Lower lobe of right lung (tissue), 2 donors: ENCODE results near the gene EEF2. TPM values are rescaled to one million over a fixed set of nuclear protein-coding genes. Genes with fewer than 3 reads are reported as not detected.

Experiments
- ATAC-seq, 2 donors: fragments of 200-7000 bp; cut with Tn5 transposase; one replicate each; pipeline ENCODE4 v1.9.1; 2020 to 2022; ENCODE audit warnings: mild to moderate bottlenecking in 2 of 2, moderate library complexity in 2 of 2
- DNase-seq: peaks from one replicate; pipeline ENCODE4 v3.0.0-alpha.2; 2020
- H3K27ac ChIP-seq: fragments of 200-600 bp; one replicate; pipeline ENCODE4 v1.8.0; 2022
- H3K27me3 ChIP-seq: fragments of 200-600 bp; one replicate; pipeline ENCODE4 v1.8.0; 2022; ENCODE audit warnings: low read depth
- H3K36me3 ChIP-seq: fragments of 200-600 bp; one replicate; pipeline ENCODE4 v1.8.0; 2022; ENCODE audit warnings: mild to moderate bottlenecking
- H3K4me1 ChIP-seq: fragments of 200-600 bp; one replicate; pipeline ENCODE4 v1.8.0; 2022
- H3K4me3 ChIP-seq: fragments of 200-600 bp; one replicate; pipeline ENCODE4 v1.8.0; 2022; ENCODE audit warnings: mild to moderate bottlenecking
- H3K9me3 ChIP-seq: fragments of 200-600 bp; one replicate; pipeline ENCODE4 v1.8.0; 2022
- intact Hi-C: fragments of 100-400 bp; cut with DNase I; formaldehyde crosslinking; loops from one replicate; pipeline ENCODE4 v1.11.0; 2022
- total RNA-seq: library from RNA; stranded (reverse); fragmentation: NEBNext Ultra II Directional; extraction: Animal tissue kit (Norgen Biotek cat#: 25700); gene quantifications from one replicate; pipeline ENCODE4 v1.2.1, GENCODE V29; 2021
- TF ChIP-seq, protein P1 (sequence below): fragments of 200-600 bp; IDR thresholded peaks from one replicate; pipeline ENCODE4 v1.8.0; 2022; ENCODE audit warnings: antibody characterized with exemption, mild to moderate bottlenecking
- donor health status: DM: no; HTN: yes; CAD: no; lungs with severe emphysema.

EEF2 gene
- total RNA-seq, 1 donor from 2014 or later, result 1,984 TPM

DNA sequence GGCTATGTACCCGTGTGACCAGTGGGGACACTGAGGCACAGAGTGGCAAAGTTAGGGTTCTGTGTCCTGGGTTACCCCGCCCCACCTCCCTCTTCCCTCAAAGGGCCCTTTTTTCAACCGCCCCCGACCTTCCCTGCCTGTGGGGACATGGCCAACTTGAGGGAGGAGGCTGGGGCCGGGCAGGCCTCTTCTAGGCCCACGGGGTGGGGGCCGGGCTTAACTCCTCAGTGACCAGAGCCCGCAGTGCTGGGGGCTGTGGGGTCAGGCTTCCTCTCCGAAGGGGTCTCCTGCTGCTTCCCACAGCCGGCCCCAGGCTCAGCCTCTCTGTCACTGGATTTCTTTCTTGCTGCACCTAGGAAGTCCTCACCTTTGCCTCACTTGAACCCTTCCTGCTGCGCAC lies 46.2 kb upstream of the EEF2 start:
- DNase-seq, result no peak
- TF ChIP-seq, protein P1, sequence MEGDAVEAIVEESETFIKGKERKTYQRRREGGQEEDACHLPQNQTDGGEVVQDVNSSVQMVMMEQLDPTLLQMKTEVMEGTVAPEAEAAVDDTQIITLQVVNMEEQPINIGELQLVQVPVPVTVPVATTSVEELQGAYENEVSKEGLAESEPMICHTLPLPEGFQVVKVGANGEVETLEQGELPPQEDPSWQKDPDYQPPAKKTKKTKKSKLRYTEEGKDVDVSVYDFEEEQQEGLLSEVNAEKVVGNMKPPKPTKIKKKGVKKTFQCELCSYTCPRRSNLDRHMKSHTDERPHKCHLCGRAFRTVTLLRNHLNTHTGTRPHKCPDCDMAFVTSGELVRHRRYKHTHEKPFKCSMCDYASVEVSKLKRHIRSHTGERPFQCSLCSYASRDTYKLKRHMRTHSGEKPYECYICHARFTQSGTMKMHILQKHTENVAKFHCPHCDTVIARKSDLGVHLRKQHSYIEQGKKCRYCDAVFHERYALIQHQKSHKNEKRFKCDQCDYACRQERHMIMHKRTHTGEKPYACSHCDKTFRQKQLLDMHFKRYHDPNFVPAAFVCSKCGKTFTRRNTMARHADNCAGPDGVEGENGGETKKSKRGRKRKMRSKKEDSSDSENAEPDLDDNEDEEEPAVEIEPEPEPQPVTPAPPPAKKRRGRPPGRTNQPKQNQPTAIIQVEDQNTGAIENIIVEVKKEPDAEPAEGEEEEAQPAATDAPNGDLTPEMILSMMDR, result no peak
- Histone ChIP-seq H3K4me1 (no peaks in the 10 kb centered on the region), H3K9me3 (no peaks in the 10 kb centered on the region), H3K27ac (no peak overlapping the region), H3K4me3 (no peak overlapping the region), H3K36me3 (peaks cover 68% of the 10 kb centered on the region), H3K27me3 (no peaks in the 10 kb centered on the region)
- intact Hi-C loops, result no loop called here
- no peak for ATAC-seq

DNA sequence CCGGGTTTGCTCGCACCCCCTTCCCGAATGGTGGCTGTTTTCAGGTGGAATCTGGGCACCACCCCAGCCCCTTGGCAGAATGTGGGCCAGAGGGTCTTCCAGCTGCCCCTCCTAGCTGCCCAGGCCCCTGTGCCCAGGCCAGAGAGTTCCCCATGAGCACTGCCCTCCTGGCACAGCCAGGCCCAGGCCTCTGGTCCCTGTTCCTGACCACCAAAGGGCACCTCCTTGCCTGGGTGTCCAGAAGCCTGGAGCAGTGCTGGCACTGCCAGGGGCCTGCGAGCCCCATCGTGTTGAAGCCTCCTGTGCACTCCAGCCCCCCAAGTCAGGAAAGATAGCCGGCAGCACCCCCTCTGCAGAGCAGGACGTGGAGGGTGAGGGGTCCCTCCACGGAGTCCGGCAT lies 45.7 kb upstream of the EEF2 start:
- ATAC-seq (no peak), DNase-seq (no peak)
- no peak overlapping the region for H3K27ac ChIP-seq
- H3K27me3 ChIP-seq, result no peaks in the 10 kb centered on the region
- no peak overlapping the region for H3K4me3 ChIP-seq
- TF ChIP-seq, protein P1, result no peak
- intact Hi-C loops, result no loop called here
- no peaks in the 10 kb centered on the region for H3K4me1 ChIP-seq
- H3K36me3 ChIP-seq, result peaks cover 68% of the 10 kb centered on the region
- H3K9me3 ChIP-seq, result no peaks in the 10 kb centered on the region

DNA sequence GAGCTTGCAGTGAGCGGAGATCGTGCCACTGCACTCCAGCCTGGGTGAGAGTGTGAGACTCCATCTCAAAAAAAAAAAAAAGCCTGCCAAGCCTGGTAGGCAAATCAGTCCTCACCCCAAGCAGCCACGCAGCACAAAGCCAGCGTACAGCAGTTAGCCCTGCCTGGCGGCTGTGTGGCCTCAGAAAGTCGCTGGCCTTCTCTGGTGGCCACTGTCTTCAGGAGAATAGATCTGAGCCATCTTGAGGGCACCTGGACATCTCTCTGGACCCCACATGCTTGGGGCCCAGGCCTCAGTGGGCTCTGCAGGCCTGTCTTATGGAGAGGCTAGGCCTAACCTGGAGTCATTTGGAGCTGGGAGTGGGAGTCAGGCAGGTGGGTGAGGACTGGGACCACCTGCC lies 45.3 kb upstream of the EEF2 start:
- intact Hi-C loops, result no loop called here
- TF ChIP-seq, protein P1, result no peak
- H3K4me3 ChIP-seq, result no peak overlapping the region
- no peaks in the 10 kb centered on the region for H3K9me3 ChIP-seq
- H3K27me3 ChIP-seq, result no peaks in the 10 kb centered on the region
- peaks cover 68% of the 10 kb centered on the region for H3K36me3 ChIP-seq
- DNase-seq (no peak), ATAC-seq (no peak)
- no peaks in the 10 kb centered on the region for H3K4me1 ChIP-seq
- H3K27ac ChIP-seq, result no peak overlapping the region

DNA sequence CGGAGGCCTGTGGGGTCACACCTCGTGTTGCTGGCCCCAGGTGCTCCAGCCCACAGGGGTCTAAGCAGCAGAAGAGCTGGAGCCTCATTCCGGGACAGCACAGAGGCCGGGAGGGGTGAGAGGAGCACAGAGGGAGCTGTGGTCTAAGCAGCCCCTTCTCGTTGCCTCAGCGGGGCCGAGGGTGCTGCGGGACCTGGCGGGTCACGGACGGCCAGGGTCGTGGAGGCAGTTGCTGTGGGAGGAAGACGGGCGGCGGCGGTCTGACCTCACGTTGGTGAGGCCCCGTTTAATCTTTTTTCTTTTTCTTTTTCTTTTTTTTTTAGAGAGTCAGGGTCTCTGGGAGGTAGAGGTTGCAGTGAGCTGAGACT lies 44.0 kb upstream of the EEF2 start:
- DNase-seq (no peak), ATAC-seq (no peak)
- no peaks in the 10 kb centered on the region for H3K4me1 ChIP-seq
- TF ChIP-seq, protein P1, result no peak
- no peak overlapping the region for H3K27ac ChIP-seq
- no peaks in the 10 kb centered on the region for H3K9me3 ChIP-seq
- H3K36me3 ChIP-seq, result peaks cover 65% of the 10 kb centered on the region
- intact Hi-C loops, result no loop called here
- no peak overlapping the region for H3K4me3 ChIP-seq
- no peaks in the 10 kb centered on the region for H3K27me3 ChIP-seq

DNA sequence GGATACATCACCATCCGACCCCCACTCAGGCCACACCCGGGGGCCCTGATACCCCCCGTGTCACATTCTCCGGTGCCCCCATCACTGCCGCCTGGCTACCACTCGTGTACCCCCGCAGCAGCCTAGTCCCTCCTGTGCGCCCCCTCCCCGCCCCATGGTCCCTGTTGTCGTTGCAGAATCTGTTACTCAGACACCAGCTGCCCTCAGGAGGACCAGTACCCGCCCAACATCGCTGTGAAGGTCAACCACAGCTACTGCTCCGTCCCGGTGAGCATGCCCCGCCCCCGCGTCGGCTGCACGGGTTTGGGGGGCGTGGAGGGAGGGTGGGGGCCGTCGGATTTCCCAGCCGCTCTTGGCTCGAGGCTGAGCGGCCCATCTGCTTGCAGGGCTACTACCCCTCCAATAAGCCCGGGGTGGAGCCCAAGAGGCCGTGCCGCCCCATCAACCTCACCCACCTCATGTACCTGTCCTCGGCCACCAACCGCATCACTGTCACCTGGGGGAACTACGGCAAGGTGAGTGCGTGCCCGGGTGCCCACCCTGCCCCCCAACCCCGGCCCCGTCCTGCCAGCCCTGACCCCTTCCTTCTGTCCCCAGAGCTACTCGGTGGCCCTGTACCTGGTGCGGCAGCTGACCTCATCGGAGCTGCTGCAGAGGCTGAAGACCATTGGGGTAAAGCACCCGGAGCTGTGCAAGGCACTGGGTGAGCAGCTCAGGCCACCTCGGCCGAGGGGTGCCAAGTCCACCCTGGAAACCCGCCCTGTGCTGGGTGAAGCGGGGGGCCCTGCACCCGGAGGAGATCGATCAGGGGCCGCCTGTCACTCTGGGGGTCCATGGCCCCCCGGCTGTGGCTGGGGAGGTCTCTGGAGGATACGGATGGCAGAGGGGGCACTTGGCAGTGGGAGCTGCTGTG lies 43.3 kb upstream of the EEF2 start:
- intact Hi-C loops, result no loop called here
- Histone ChIP-seq H3K4me1 (peaks cover 1% of the 10 kb centered on the region), H3K9me3 (no peaks in the 10 kb centered on the region), H3K36me3 (peaks cover 64% of the 10 kb centered on the region), H3K27ac (no peak overlapping the region), H3K4me3 (no peak overlapping the region), H3K27me3 (no peaks in the 10 kb centered on the region)
- DNase-seq (no peak), ATAC-seq (peak in 1 of 2 donors; percentile 5)
- TF ChIP-seq, protein P1, result no peak
